Stomach (tissue), 9 donors: Measurements from ENCODE around the gene KCNG2. TPM values are rescaled to one million over a fixed set of nuclear protein-coding genes. Genes with fewer than 3 reads are reported as not detected.

Source experiments
- DNase-seq, 2 donors: peaks; one replicate each; pipeline versions ENCODE4 v3.0.0 to v3.0.0-alpha.2; 2013 to 2019
- H3K27ac ChIP-seq, 5 donors: fragments of 200-600 bp in 4 of 5; sonication (generic) in 4 of 5; one replicate each; pipeline ENCODE4 v1.5.1; 2013 to 2019; ENCODE audit warnings: mild to moderate bottlenecking in 1 of 5, moderate library complexity in 1 of 5
- H3K27me3 ChIP-seq, 3 donors: fragments of 200-600 bp; sonication (generic); one replicate each; pipeline ENCODE4 v1.5.1; 2017 to 2019; ENCODE audit warnings: mixed run types in 1 of 3
- H3K36me3 ChIP-seq, 4 donors: fragments of 200-600 bp; sonication (generic); 1 replicate in 3 of 4; 2 replicates in 1 of 4; pipeline ENCODE4 v1.5.1; 2016 to 2019
- H3K4me1 ChIP-seq, 4 donors: fragments of 200-600 bp; sonication (generic); one replicate each; pipeline ENCODE4 v1.5.1; 2016 to 2019
- H3K4me3 ChIP-seq, 4 donors: fragments of 200-600 bp; sonication (generic) in 3 of 4; one replicate each; pipeline ENCODE4 v1.5.1; 2016 to 2019; ENCODE audit warnings: mild to moderate bottlenecking in 1 of 4
- H3K9me3 ChIP-seq, 4 donors: fragments of 200-600 bp; sonication (generic); one replicate each; pipeline ENCODE4 v1.5.1; 2016 to 2019
- CTCF ChIP-seq, 7 experiments: fragments of 450-650 bp in 4 of 7; fragments of 200-600 bp in 3 of 7; sonication (generic) in 3 of 7; IDR thresholded peaks; one replicate each; pipeline ENCODE4 v1.5.1; 2016 to 2019; ENCODE audit warnings: antibody characterized with exemption in 7 of 7, control low read depth in 2 of 7, mild to moderate bottlenecking in 1 of 7
- EP300 ChIP-seq: sonication (generic); formaldehyde crosslinking; IDR thresholded peaks from one replicate; pipeline ENCODE4 v1.6.1; 2017; ENCODE audit warnings: antibody characterized with exemption
- POLR2A ChIP-seq, 4 donors: fragments of 450-650 bp; IDR thresholded peaks; one replicate each; pipeline ENCODE4 v1.6.1; 2016; ENCODE audit warnings: antibody characterized with exemption in 4 of 4, control low read depth in 2 of 4, mild to moderate bottlenecking in 1 of 4, moderate library complexity in 1 of 4
- POLR2AphosphoS5 ChIP-seq, 3 donors: sonication (generic); formaldehyde crosslinking; IDR thresholded peaks; one replicate each; pipeline ENCODE4 v1.6.1; 2016; ENCODE audit warnings: antibody characterized with exemption in 3 of 3
- whole genome bisulfite sequencing, 5 donors: extraction: QIAGEN DNeasy Blood & Tissue Kit in 3 of 5; methylation state at CpG; one replicate each; pipeline versions ENCODE4 v1.1.5 to v1.1.7; 2013 to 2018; 5-methylcytosine and 5-hydroxymethylcytosine counted together
- intact Hi-C: fragments of 100-400 bp; cut with DNase I; formaldehyde crosslinking; loops from one replicate; pipeline ENCODE4 v1.15.1; 2023; ENCODE audit warnings: low total_unique reads
- polyA plus RNA-seq, 3 donors: library from polyadenylated mRNA; stranded (reverse); fragments of 200-250 nt; gene quantifications; one replicate each; pipeline ENCODE4 v1.2.3, GENCODE V29; 2013
- total RNA-seq, 5 donors: library from RNA; depleted of rRNA; stranded (reverse); fragments of >200 nt; gene quantifications; one replicate each; pipeline versions ENCODE4 v1.1.0 to v1.2.3, GENCODE V29; 2014 to 2016
- donor health status: healthy with polysubstance abuse.
- donor health status: Bipolar disorder and iron deficiency.
- donor health status: healthy.

KCNG2 gene
- total and polyA plus RNA-seq, 8 donors, result 0.08 to 2.3 (median 0.92) TPM; not detected in 5

DNA sequence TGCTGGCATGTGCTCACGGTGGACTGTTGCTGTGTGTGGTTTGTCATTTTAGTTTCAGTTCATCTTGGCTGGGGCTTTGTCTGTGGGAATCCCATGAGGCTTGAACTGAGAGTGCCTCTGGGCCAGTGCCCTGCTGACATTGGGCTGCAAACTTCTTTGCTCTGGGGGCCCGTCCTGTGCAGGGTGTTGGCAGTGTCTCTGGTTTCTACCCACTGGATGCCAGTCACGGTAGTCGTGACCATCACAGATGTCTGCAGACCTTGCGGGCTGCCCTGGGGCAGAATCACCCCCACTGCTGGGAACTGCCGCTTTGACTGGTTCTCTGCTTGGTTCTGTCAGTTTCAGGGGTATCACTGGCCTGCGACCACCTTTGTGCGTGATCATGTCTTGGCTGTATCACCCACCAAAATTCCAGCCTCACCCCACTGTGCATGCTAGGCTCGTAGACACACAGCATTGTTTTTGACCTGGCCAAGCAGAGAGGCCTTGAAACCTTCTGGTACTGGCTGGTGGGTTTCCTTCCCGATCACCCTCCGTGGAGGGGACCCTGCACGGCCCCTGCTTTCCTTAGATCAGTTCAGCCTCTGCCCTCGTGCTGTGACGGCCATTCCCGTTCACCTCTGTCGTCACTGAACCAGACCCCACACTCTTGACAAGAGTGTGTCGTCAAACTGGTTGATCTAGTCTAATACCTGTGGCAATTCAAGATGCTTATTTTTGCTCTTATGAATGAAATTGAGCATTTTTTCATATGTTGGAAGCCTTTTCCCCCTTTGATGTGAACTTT lies 57.6 kb downstream of the KCNG2 start:
- H3K9me3 ChIP-seq, result no peaks in the 10 kb centered on the region
- H3K36me3 ChIP-seq, result no peaks in the 10 kb centered on the region
- H3K4me3 ChIP-seq, result no peak overlapping the region
- WGBS, 5 donors, result 64 to 69% (median 68%) methylated on average over 15 to 17 of the region's 17 CpGs
- no peak for DNase-seq
- no peak for TF ChIP-seq EP300
- no peak for TF ChIP-seq POLR2AphosphoS5 (IDR thresholded peaks at IDR 0.05)
- TF ChIP-seq POLR2A (IDR thresholded peaks at IDR 0.05), result no peak
- no peak overlapping the region for H3K27ac ChIP-seq
- intact Hi-C loops, result no loop called here
- peaks cover 0 to 13% (median 8%) of the 10 kb centered on the region in 4 donors for H3K4me1 ChIP-seq
- peaks cover 0 to 34% (median 6%) of the 10 kb centered on the region in 3 donors for H3K27me3 ChIP-seq

GRCh38 chr18:79856119-79857007 lies 58.6 kb downstream of the KCNG2 start:
- Histone ChIP-seq H3K27ac (no peak overlapping the region), H3K36me3 (no peaks in the 10 kb centered on the region), H3K9me3 (peaks cover 0 to 3% (median 2%) of the 10 kb centered on the region in 4 donors), H3K4me3 (no peak overlapping the region), H3K4me1 (peaks cover 0 to 13% (median 8%) of the 10 kb centered on the region in 4 donors), H3K27me3 (peaks cover 0 to 38% (median 6%) of the 10 kb centered on the region in 3 donors)
- no peak for TF ChIP-seq CTCF (IDR thresholded peaks at IDR 0.05)
- no peak for TF ChIP-seq POLR2A (IDR thresholded peaks at IDR 0.05)
- no peak for TF ChIP-seq POLR2AphosphoS5 (IDR thresholded peaks at IDR 0.05)
- TF ChIP-seq EP300, result no peak
- 38 to 57% (median 42%) methylated on average over 16 to 26 of the region's 26 CpGs for WGBS, 5 donors
- peak in 1 of 2 donors; percentile 68 for DNase-seq
- intact Hi-C loops, result no loop called here

DNA sequence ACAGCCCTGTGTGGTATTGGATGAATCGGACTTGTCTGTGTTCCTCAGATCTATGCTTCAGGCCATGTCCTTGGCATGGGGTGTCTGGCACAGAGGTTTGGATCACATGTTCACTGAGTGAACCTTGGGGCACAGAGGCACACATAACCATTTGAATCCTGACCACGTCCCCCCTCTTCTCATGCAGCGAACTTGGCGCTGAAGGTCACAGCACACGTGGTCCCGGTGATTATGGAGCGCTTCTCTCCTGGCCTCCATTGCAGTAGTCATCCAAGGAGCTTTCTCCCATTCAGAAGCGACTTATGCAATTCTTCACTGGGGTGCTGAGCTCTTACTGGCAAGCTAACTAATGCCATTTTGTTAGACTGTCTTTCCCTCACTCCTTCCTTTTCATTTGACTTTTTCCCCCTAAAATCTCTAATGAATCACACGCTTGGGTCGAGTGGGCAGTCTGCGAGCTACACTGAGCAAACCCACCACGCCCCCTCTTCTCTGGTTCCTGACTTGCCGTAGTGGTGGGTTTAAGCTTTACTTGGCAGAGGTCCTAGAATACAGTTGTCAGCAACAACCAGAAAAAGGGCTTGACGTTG lies 59.4 kb downstream of the KCNG2 start:
- Histone ChIP-seq H3K36me3 (no peaks in the 10 kb centered on the region), H3K27ac (no peak overlapping the region), H3K27me3 (peaks cover 0 to 42% (median 6%) of the 10 kb centered on the region in 3 donors), H3K4me1 (peaks cover 0 to 13% (median 8%) of the 10 kb centered on the region in 4 donors), H3K9me3 (peaks cover 4 to 9% (median 7%) of the 10 kb centered on the region in 4 donors), H3K4me3 (no peak overlapping the region)
- intact Hi-C loops, result no loop called here
- WGBS, 5 donors, result 26 to 63% (median 43%) methylated on average over 13 to 14 of the region's 14 CpGs
- no peak for TF ChIP-seq EP300
- TF ChIP-seq POLR2A (IDR thresholded peaks at IDR 0.05), result no peak
- no peak for TF ChIP-seq CTCF (IDR thresholded peaks at IDR 0.05)
- TF ChIP-seq POLR2AphosphoS5 (IDR thresholded peaks at IDR 0.05), result no peak
- peak in 1 of 2 donors; percentile 54 for DNase-seq

DNA sequence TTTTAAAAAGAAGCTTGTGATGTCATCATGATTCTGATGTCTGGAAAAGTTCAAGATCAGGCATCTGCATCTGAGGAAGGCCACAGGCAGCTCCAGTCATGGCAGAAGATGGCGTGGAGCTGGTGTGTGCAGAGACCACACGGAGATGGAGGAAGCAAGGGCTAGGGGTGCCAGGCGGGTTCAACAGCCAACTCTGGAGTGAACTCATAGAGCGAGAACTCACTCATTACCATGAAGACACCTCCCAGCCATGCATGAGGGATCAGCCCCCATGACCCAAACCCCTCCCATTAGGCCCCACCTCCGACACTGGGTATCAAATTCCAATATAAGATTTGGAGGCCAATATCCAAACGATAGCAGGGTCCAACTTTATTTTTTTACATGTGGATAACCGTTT lies 61.6 kb downstream of the KCNG2 start:
- H3K27ac ChIP-seq, result no peak overlapping the region
- peaks cover 4 to 13% (median 11%) of the 10 kb centered on the region in 4 donors for H3K9me3 ChIP-seq
- H3K36me3 ChIP-seq, result no peaks in the 10 kb centered on the region
- no peak for TF ChIP-seq CTCF (IDR thresholded peaks at IDR 0.05)
- TF ChIP-seq POLR2A (IDR thresholded peaks at IDR 0.05), result no peak
- no peak for TF ChIP-seq POLR2AphosphoS5 (IDR thresholded peaks at IDR 0.05)
- TF ChIP-seq EP300, result no peak
- WGBS, 5 donors, result 66 to 88% (median 80%) methylated on average over 6 to 7 of the region's 7 CpGs
- H3K27me3 ChIP-seq, result peaks cover 0 to 52% (median 0%) of the 10 kb centered on the region in 3 donors
- no peak overlapping the region for H3K4me3 ChIP-seq
- H3K4me1 ChIP-seq, result peaks cover 0 to 13% (median 8%) of the 10 kb centered on the region in 4 donors
- intact Hi-C loops, result no loop called here
- DNase-seq, result no peak
